T-helper 2 cell treated with Interferon-gamma antibody and Interleukin-4, amounts not matched to agents 5 μg/mL and 100 μg/mL, for 36 hours (primary cell): Measurements from ENCODE around the gene ID3.

Experiments used
- DNase-seq: peaks from one replicate; pipeline ENCODE4 v3.0.0; 2021; ENCODE audit warnings: low spot score
- H3K27ac Mint-ChIP-seq: one replicate; pipeline ENCODE4 v1.8.0; 2021; ENCODE audit warnings: mild to moderate bottlenecking, mixed read lengths
- H3K27me3 Mint-ChIP-seq: one replicate; pipeline ENCODE4 v1.8.0; 2021; ENCODE audit warnings: low read depth, mixed read lengths
- H3K36me3 Mint-ChIP-seq: one replicate; pipeline ENCODE4 v1.8.0; 2021; ENCODE audit warnings: low read depth, mixed read lengths
- H3K4me1 Mint-ChIP-seq: one replicate; pipeline ENCODE4 v1.8.0; 2021; ENCODE audit warnings: low read depth, mixed read lengths
- H3K4me3 Mint-ChIP-seq: one replicate; pipeline ENCODE4 v1.8.0; 2022; ENCODE audit warnings: mild to moderate bottlenecking, moderate library complexity, mixed read lengths
- H3K9me3 Mint-ChIP-seq: one replicate; pipeline ENCODE4 v1.8.0; 2021; ENCODE audit warnings: mixed read lengths

ID3 gene

DNA sequence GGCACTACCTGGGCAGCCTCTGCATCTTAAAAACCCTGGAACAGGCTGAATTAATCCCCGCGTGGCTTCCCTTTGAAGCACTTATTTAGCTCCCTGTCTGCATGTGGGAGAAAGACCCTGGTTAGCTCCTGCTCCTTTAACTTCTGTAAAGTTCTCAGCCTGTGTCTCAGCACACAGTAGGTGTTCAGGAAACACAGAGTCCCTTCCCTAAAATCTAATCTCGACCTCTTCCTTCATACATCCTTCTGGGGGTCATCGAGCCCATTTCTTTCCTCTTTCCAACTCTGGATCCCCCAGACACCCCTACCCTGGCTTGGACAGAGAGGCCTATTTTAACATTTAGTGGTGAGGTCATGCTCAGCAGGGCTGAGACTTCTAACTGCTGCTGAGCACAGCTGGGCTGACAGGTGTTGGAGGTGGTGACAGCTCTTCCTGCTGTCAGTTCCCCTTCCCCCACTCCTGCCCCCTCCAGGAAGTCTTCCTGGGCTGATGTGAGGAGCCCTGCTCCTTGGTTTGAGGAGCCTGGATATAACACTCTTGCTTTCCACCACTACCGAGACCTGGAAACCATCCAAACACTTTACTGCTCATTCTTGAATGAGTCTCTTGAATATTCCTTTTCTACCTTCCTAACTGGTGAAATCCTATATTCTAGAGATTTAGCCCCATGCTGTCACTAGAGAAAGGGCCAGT is 33.6 kb downstream of the ID3 start:
- H3K27me3 Mint-ChIP-seq: no peaks in the 10 kb centered on the region
- H3K27ac Mint-ChIP-seq: peak overlapping the region; percentile 95
- peaks cover 70% of the 10 kb centered on the region for H3K36me3 Mint-ChIP-seq
- no peaks in the 10 kb centered on the region for H3K9me3 Mint-ChIP-seq
- H3K4me3 Mint-ChIP-seq: peak overlapping the region; percentile 96
- no peak for DNase-seq
- H3K4me1 Mint-ChIP-seq: peaks cover 64% of the 10 kb centered on the region

DNA sequence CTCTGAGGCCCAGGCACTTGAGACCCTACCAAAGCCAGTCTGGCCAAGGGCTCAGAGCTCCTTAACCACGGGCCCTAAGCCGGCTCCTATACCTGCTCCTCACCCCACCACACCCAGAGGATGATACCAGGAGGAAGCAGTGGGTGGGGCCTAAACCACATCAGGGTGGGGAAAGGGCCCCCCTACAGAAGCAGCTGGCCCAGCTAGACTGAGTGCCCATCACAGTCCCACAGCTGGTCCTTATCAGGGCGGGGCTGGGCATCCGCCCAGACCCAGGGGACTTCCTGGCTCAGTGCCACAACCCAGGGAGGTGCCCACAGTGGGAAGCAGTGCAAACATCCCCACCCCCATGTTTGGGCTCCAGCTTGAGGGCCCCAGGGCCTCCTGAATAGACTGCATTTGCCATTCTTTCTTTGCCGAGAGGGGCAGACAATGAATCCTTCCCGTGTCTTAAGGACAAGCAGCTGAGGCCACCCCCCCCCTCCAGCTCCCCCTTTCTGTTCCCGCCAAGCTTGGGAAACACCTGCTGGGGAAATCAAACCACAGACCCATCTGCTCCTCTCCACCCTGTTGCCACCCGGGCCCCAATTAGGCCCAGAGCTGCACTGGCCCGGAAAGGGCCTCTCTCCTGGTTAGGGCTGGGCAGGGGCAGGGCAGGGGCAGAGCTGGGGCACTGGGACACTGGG is 34.4 kb downstream of the ID3 start:
- Mint-ChIP-seq H3K36me3 (peaks cover 70% of the 10 kb centered on the region), H3K27me3 (no peaks in the 10 kb centered on the region), H3K4me1 (peaks cover 63% of the 10 kb centered on the region), H3K27ac (peak overlapping the region; percentile 95), H3K9me3 (no peaks in the 10 kb centered on the region), H3K4me3 (peak overlapping the region; percentile 96)
- no peak for DNase-seq

DNA sequence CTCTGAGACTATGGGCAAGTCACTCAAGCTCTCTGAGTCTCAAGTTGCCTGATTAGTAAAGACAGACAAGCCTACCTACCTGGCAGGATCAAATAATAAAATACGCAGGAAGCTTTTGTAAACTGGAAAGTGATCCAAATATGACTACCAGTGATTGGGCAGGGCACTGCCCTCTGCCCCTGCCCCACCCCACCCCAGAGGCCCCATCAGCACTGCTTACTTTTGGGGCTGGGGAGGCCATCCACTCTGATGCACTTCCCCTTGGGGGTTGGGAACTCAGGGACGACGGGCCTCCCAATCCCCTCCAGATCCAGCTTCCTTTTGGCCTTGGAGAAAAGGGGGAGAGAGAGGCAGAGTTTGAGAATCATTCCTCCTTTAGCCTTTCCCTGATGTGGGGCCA is 35.1 kb downstream of the ID3 start:
- DNase-seq: no peak
- Mint-ChIP-seq H3K27me3 (no peaks in the 10 kb centered on the region), H3K9me3 (no peaks in the 10 kb centered on the region), H3K4me1 (peaks cover 56% of the 10 kb centered on the region), H3K36me3 (peaks cover 65% of the 10 kb centered on the region), H3K27ac (peak overlapping the region; percentile 67), H3K4me3 (peak overlapping the region; percentile 36)

DNA sequence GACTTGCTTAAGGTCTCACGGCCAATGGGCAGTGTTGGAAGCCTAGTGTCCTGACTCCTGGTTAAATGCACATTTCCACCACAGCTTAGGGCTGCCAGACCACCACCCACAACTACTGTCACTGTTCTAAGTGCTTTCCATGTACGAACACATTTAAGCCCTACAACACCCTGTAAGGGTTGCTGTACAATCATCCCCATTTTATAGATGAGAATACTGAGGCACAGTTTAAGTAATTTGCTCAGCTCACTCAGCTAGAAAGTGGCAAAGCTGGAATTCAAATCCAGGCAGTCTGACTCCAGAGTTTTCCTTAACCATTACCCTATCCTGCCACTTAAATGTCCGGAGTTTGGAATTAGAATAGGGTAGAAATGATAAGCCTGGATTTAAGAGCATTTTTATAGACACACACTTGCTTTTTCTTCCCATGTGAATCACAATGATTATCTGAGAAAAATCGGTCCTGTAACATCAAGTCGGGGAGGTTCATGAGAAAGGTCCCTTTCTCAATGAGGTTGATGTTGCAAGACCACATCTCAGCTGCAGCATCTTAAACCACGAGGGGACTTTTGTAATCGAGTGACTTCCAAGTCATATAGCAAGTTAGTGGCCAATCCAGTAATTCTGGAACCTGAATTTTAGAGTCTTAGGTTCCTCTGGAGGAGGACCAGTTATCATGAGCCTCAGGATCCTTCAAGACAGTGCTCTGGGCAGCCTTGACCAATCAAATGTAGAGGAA is 36.9 kb downstream of the ID3 start:
- peak overlapping the region; percentile 47 for H3K27ac Mint-ChIP-seq
- peaks cover 67% of the 10 kb centered on the region for H3K36me3 Mint-ChIP-seq
- no peaks in the 10 kb centered on the region for H3K27me3 Mint-ChIP-seq
- H3K4me1 Mint-ChIP-seq: peaks cover 42% of the 10 kb centered on the region
- no peaks in the 10 kb centered on the region for H3K9me3 Mint-ChIP-seq
- H3K4me3 Mint-ChIP-seq: no peak overlapping the region
- no peak for DNase-seq

DNA sequence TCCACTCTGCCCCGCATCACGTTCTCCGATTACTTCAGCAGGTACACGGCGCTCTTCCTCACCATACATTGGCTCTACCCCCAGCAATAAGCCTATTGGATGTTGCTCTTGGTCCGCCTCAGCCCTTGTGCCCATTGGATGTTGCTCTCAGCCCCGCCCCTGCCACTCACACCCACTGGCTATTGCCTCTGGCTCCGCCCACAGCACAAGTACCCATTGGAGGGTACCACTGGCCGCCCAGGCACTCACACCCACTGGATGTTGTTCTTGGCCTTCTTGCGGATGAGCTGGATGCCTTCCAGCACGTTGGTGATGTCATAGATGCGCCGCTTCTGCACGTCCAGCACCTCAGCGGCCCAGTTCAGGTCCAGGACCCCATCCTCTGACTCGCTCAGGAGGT is 37.7 kb downstream of the ID3 start:
- DNase-seq: no peak
- H3K27me3 Mint-ChIP-seq: no peaks in the 10 kb centered on the region
- no peak overlapping the region for H3K4me3 Mint-ChIP-seq
- H3K27ac Mint-ChIP-seq: no peak overlapping the region
- H3K9me3 Mint-ChIP-seq: no peaks in the 10 kb centered on the region
- peaks cover 34% of the 10 kb centered on the region for H3K4me1 Mint-ChIP-seq
- peaks cover 68% of the 10 kb centered on the region for H3K36me3 Mint-ChIP-seq

DNA sequence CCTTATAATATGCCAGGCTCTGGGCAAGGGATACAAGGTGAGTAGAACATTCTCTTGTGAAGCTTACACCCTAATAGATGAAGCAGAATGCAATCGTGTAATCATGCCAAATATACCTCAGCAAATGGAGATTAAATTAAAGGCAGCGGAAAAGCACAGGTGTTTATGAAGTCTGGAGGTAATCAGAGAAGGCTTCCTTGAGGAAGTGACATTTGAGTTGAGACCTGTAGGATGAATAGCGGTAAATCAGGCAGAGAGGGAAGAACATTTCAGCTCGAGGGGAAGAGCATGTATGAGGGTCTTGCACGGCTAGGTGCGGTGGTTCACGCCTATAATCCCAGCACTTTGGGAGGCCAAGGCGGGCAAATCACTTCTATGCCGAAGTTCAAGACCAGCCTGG is 41.7 kb downstream of the ID3 start:
- no peak overlapping the region for H3K27ac Mint-ChIP-seq
- H3K9me3 Mint-ChIP-seq: no peaks in the 10 kb centered on the region
- H3K4me3 Mint-ChIP-seq: no peak overlapping the region
- peaks cover 72% of the 10 kb centered on the region for H3K36me3 Mint-ChIP-seq
- H3K4me1 Mint-ChIP-seq: peaks cover 9% of the 10 kb centered on the region
- DNase-seq: no peak
- no peaks in the 10 kb centered on the region for H3K27me3 Mint-ChIP-seq

DNA sequence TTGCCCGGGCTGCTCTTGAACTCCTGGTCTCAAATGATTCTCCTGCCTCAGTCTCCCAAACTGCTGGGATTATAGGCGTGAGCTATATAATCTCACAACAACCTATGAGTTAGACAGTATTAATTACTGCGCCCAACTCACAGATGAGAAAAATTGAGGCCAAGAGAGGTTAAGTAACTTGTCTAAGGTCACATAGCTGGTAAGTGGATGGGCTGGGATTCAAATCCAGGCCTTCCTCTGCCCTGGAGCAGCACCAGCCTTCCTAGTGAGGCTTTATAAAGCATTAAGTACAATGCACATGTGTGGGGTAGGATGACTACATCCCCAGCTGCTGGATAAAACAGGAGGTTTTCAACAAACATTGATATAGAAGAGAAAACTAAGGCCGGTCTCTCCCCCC is 43.4 kb downstream of the ID3 start:
- DNase-seq: no peak
- Mint-ChIP-seq H3K27ac (no peak overlapping the region), H3K9me3 (no peaks in the 10 kb centered on the region), H3K4me3 (no peak overlapping the region), H3K27me3 (no peaks in the 10 kb centered on the region), H3K36me3 (peaks cover 68% of the 10 kb centered on the region), H3K4me1 (no peaks in the 10 kb centered on the region)

DNA sequence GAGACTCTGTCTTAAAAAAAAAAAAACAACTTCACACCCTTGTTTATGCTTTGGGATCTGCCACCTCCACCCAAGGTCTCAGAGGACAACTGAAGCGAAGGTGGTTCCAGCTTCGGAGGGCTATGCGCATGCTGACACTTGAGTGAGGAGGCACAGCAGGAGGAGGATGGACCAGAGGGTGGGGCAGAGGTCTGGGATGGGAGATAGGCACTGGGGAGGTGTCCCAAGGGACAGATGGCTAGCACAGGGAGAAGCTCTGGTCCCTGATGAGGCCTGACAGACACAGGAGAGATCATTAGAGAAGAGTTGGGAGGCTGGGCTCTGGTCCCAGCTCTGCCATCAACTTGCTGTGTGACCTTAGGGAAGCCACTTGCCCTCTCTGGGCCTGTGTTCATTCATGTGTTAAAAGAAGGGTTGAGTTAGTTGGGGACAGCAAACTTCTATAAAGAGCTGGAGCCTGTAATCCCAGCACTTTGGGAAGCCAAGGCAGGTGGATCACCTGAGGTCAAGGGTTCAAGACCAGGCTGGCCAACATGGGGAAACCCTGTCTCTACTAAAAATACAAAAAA is 45.1 kb downstream of the ID3 start:
- Mint-ChIP-seq H3K4me3 (no peak overlapping the region), H3K27ac (no peak overlapping the region), H3K9me3 (no peaks in the 10 kb centered on the region), H3K4me1 (no peaks in the 10 kb centered on the region), H3K27me3 (no peaks in the 10 kb centered on the region), H3K36me3 (peaks cover 76% of the 10 kb centered on the region)
- no peak for DNase-seq

DNA sequence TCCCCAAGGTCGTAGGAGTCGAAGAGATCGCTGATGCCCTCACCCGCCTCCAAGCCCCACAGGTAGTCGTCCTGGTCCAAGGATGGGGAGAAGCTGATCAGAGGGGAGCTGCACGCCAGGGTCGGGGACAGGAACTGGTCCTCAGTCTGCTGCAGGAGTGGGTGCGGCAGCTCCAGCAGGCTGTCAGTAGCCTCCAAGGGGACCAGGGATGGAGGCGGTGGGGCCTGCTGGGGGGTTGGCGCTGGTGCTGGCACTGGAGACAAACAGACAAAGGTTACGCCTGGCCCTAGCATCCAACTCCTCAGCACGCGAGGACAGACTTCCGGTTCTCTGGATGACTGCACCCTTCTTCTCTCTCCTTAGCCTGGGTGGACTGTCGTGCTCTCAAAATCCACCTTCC is 49.4 kb downstream of the ID3 start:
- Mint-ChIP-seq H3K4me3 (no peak overlapping the region), H3K27ac (no peak overlapping the region), H3K9me3 (no peaks in the 10 kb centered on the region), H3K36me3 (peaks cover 62% of the 10 kb centered on the region), H3K4me1 (no peaks in the 10 kb centered on the region), H3K27me3 (no peaks in the 10 kb centered on the region)
- no peak for DNase-seq
